NT2/D1 (cell line): ENCODE results near the gene METTL16.

Source experiments
- DNase-seq: peaks from one replicate; pipeline ENCODE4 v3.0.0-alpha.2; 2011; ENCODE audit warnings: low read depth, low spot score
- H3K27me3 ChIP-seq: 2 replicates; pipeline ENCODE4 v1.6.0; 2011; ENCODE audit warnings: mild to moderate bottlenecking; ENCODE audit not compliant: insufficient read length, insufficient read depth
- H3K36me3 ChIP-seq: 2 replicates; pipeline ENCODE4 v1.6.1; 2011; ENCODE audit warnings: mild to moderate bottlenecking, low read length, mixed read lengths; ENCODE audit not compliant: insufficient read depth, insufficient read length
- H3K4me1 ChIP-seq: 2 replicates; pipeline ENCODE4 v1.5.1; 2011; ENCODE audit not compliant: insufficient read depth, insufficient read length
- H3K4me3 ChIP-seq: 2 replicates; pipeline ENCODE4 v1.5.1; 2011; ENCODE audit warnings: low read depth; ENCODE audit not compliant: insufficient read length
- H3K9ac ChIP-seq: 2 replicates; pipeline ENCODE4 v1.6.0; 2011; ENCODE audit warnings: low read depth; ENCODE audit not compliant: insufficient read length
- H3K9me3 ChIP-seq: 2 replicates; pipeline ENCODE4 v1.5.1; 2011; ENCODE audit warnings: mild to moderate bottlenecking, low read length; ENCODE audit not compliant: insufficient read depth
- SUZ12 ChIP-seq: IDR thresholded peaks from 2 replicates; pipeline ENCODE4 v1.6.1; 2011; ENCODE audit not compliant: insufficient read length, insufficient read depth; ENCODE audit errors: extremely low read depth
- YY1 ChIP-seq: IDR thresholded peaks from 2 replicates; pipeline ENCODE4 v1.6.1; 2011; ENCODE audit not compliant: insufficient read length, insufficient read depth
- ZNF274 ChIP-seq: IDR thresholded peaks from 2 replicates; pipeline ENCODE4 v1.6.1; 2011; ENCODE audit warnings: mild to moderate bottlenecking, low read depth, low read length

The METTL16 gene

DNA sequence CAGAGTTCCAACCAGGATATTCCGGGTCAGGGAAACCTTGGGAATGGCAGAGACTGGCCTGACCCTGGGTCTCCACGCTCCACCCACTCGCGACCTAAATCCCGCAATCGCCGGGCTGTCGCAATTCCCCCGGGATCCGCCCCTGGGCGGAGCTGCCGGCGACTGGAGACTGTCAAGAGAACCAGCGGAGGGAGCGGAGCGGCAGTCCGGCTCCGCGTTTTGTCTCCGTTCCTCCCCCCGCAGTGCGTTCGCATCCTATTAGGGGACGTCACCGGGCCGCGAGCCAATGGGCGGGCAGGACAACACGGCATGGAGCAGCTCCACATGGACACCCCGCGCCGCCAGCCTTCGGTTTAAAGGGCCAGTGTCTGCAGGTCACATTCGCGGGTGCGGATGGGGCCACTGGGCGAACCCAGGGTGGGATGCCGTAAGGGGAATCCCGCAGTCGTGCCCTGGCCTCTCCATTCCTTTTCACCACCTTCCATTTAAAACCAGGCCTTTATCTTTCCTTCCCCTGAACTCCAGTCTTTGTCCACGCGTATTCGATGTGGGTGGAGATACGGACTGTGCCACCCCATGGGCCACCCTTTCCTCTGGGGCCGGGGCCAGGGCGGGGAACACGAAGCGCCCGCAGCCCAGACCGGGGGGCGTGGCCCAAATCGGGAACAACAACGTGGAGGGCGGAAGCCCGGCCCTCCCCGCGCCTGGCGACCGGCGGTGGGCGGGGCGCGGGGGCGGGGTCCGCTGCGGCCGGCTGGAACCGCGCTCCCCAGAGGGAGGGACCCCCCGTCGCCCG is 110.1 kb downstream of the METTL16 start:
- DNase-seq: peak; percentile 94
- Histone ChIP-seq H3K27me3 (no peaks in the 10 kb centered on the region), H3K4me1 (peaks cover 25% of the 10 kb centered on the region), H3K9ac (peak overlapping the region; percentile 61), H3K9me3 (no peaks in the 10 kb centered on the region), H3K36me3 (peaks cover 5% of the 10 kb centered on the region), H3K4me3 (peak overlapping the region; percentile 36)
- no peak for TF ChIP-seq ZNF274
- no peak for TF ChIP-seq YY1
- TF ChIP-seq SUZ12: no peak

DNA sequence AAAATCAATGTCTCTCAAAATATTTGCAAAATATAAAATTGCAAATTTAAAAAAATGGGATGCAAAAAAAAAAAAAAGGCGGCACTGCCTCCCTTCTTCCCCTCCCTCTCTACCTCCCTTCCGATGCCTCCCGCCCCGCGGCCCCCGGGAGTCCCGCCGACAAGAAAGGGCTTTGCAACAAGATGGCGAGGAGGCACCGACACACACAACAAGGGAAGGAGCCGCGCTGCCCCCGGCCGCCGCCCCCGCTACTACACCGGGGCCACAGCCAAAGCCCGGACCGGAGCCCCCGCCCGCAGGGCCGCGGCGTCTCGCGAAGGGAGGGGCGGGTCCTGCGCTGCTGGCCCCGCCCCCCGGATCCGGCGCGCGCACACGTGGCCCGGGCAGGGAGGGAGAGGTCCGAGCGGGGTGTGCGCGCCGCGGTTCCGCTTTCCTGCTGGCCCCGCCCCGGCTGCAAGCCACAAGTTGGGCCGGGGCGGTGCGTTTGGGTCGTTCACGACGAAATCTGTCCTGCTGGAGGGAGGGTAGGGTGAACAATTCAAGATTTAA is 110.7 kb downstream of the METTL16 start, which contains the start of gene MNT:
TSS of gene MNT (minus strand) at position 184 of the 549 bp plus-strand sequence. CDS start 348 bp downstream, outside the sequence.
- H3K4me3 ChIP-seq: peak within 1 kb of the TSS; percentile 86
- peaks cover 30% of the 10 kb centered on the region for H3K4me1 ChIP-seq
- H3K27me3 ChIP-seq: no peaks in the 10 kb centered on the region
- peak; percentile 76 for DNase-seq
- H3K9ac ChIP-seq: peak within 1 kb of the TSS; percentile 84
- peaks cover 2% of the 10 kb centered on the region for H3K36me3 ChIP-seq
- no peaks in the 10 kb centered on the region for H3K9me3 ChIP-seq
- no peak for TF ChIP-seq ZNF274
- TF ChIP-seq YY1: peak; percentile 46
- TF ChIP-seq SUZ12: no peak

DNA sequence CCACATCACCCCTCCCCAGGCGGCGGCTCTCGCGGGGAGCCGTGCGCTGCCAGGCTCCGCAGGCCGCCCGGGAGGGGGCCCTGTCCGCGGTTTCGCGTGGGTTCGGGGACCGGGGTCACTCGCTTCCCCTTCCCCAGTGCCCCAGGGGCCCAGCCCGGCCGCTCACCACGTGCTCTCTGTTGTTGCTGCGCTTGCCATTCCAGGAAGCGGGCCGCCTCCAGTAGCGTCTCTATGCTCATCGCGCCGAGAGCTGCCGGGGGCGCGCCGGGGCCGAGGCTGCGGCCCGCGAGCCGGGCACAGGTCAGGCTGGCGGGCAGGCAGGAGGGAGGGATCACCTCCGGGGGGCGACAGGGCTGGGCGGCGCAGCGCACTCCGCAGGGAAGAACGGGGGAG is 111.2 kb downstream of the METTL16 start:
- Histone ChIP-seq H3K9me3 (no peaks in the 10 kb centered on the region), H3K36me3 (no peaks in the 10 kb centered on the region), H3K4me1 (peaks cover 35% of the 10 kb centered on the region), H3K9ac (peak overlapping the region; percentile 84), H3K4me3 (peak overlapping the region; percentile 86), H3K27me3 (no peaks in the 10 kb centered on the region)
- TF ChIP-seq SUZ12 (no peak), ZNF274 (no peak), YY1 (no peak)
- no peak for DNase-seq

DNA sequence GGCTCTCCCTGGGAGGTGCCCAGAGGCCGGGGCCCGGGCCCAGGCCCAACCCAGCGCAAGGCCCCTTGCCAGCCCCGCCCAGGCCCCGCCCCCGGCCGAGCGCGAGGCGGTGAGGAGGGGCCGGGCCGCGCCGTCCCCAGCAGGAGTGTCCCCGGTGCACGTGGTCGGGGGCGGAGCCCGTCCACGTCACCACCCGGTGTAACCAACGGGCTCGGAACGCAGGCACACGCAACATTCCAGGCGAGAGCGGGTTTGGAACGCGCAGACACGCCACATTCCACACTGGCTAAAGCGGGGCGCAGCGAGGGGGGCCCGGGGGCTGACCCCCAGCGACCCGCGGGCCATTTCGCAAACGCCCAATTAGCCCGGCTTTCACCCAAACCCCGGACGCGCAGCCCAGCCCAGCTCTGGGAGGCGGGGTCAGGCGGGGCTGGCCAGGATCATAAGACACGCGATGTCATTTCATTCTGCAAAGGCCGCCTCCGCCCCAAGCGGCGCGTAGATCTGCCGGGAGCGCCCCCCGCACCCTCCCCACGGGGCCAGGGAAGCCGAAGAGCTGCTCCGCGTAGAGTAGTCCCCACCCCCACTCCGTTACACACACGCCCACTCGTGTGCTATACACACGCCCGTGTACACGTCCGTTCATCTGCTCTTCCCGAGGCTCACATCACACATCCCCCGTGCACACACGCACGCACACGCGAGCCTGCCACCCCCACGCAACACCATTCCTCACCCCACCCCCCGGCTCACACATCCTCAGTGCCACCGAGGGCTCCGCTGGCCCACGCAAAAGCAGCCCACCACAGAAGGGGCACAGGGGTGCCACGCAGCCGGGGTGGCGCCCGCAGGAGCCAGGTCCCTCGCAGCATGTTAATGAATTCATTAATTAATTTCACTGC is 111.9 kb downstream of the METTL16 start:
- H3K27me3 ChIP-seq: no peaks in the 10 kb centered on the region
- H3K9me3 ChIP-seq: no peaks in the 10 kb centered on the region
- no peaks in the 10 kb centered on the region for H3K36me3 ChIP-seq
- H3K9ac ChIP-seq: peak overlapping the region; percentile 88
- peak overlapping the region; percentile 86 for H3K4me3 ChIP-seq
- TF ChIP-seq YY1: no peak
- TF ChIP-seq ZNF274: no peak
- TF ChIP-seq SUZ12: no peak
- peaks cover 39% of the 10 kb centered on the region for H3K4me1 ChIP-seq
- DNase-seq: peak; percentile 87

DNA sequence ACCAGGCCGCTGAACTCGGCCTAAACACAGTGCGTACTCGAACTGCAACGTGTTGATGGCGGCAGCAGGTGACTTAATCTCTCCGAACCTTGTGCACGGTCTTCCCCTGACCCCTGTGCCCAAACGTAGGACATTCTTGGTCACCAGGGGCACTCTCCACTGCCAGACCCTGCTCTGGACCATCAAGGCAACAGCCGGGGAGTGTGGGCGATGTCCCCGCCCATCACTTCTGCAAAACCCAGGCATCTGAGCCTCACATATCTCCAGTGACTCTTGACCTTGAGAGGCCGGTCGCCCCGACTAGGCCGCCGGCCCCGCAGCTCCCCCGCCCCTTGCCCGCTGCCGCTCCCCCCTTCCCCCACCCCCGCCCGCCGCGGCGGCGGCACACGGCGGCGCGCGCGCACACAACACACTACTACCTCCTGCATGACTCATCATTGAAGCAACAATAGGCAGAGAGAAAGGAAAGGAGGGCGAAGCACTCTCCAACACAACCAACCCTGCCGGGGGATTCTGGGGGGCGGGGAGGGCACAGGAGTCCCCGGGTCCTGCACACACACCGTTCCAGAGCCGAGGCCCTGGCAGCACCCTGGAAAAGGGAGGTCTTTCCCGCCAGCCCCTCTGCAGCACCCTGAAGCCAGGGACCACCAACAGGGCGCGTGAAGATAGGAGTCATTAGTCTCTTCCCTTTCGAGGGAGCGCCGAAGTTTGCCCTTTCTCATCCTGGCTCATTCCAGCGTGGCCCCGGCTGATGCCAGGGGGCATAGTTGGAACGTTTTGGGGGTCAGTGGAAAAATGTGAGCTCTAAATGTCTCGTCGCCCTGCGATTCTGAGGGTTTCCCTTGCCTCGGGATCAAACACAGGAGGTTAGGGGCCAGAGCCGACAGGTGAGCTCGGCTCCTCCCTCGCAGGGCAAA is 112.8 kb downstream of the METTL16 start:
- no peak for DNase-seq
- H3K9me3 ChIP-seq: no peaks in the 10 kb centered on the region
- no peak for TF ChIP-seq SUZ12
- no peak for TF ChIP-seq ZNF274
- TF ChIP-seq YY1: no peak
- peak overlapping the region; percentile 88 for H3K9ac ChIP-seq
- H3K27me3 ChIP-seq: no peaks in the 10 kb centered on the region
- H3K4me1 ChIP-seq: peaks cover 44% of the 10 kb centered on the region
- H3K4me3 ChIP-seq: peak overlapping the region; percentile 86
- no peaks in the 10 kb centered on the region for H3K36me3 ChIP-seq

DNA sequence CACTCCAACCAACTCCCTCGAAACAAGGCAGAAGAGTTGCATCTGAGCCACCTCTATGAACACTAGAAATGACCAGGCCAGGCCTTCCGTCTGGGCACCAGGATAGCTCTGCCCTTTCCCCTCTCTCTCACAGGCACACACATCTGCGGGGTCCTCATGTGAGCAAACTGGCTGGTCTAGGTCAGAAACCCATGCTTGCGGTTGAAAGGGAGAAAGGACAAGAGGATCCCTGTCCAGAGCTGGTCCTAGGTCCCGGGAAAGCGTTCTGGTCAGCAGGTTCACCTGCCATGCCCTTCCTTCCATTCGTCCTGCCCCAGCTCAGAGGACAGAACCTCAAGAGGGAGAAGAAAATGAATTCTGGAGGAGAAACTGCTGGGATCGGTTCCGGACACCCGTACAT is 113.5 kb downstream of the METTL16 start:
- Histone ChIP-seq H3K9me3 (no peaks in the 10 kb centered on the region), H3K9ac (peak overlapping the region; percentile 69), H3K27me3 (no peaks in the 10 kb centered on the region), H3K36me3 (no peaks in the 10 kb centered on the region), H3K4me3 (peak overlapping the region; percentile 40), H3K4me1 (peaks cover 44% of the 10 kb centered on the region)
- no peak for DNase-seq
- TF ChIP-seq YY1 (no peak), SUZ12 (no peak), ZNF274 (no peak)
